ENCODE data around the gene CC2D2B. TPM values are rescaled to one million over a fixed set of nuclear protein-coding genes. Genes with fewer than 3 reads are reported as not detected.

CC2D2B gene
- total RNA-seq, 1 experiment from 2014 or later = not detected

- Mint-ChIP-seq H3K36me3 (ENCODE audit: insufficient read depth, unreplicated experiment) (no peaks in the 10 kb centered on the region), H3K27me3 (ENCODE audit: unreplicated experiment) (no peaks in the 10 kb centered on the region), H3K4me3 (ENCODE audit: low read depth, unreplicated experiment) (no peak overlapping the region), H3K9me3 (ENCODE audit: low read depth, unreplicated experiment) (no peaks in the 10 kb centered on the region), H3K4me1 (ENCODE audit: low read depth, unreplicated experiment) (no peaks in the 10 kb centered on the region), H3K27ac (ENCODE audit: unreplicated experiment) (no peak overlapping the region)
- TF ChIP-seq CTCF (IDR thresholded peaks at IDR 0.05; ENCODE audit: unreplicated experiment) = no peak
- no TSS peak for BruUV-seq (replicated peaks)
- CTCF ChIA-PET = no interaction called here
- intact Hi-C loops (cut with micrococcal nuclease; ENCODE audit: unreplicated experiment) = no loop called here
- no peak for DNase-seq
These were observed 90.5 kb downstream of the CC2D2B start for GRCh38 chr10:95998255-95998784.

GRCh38 chr10:96013956-96014355, 106.2 kb downstream of the CC2D2B start:
- Mint-ChIP-seq H3K27ac (ENCODE audit: unreplicated experiment) (no peak overlapping the region), H3K4me3 (ENCODE audit: low read depth, unreplicated experiment) (no peak overlapping the region), H3K4me1 (ENCODE audit: low read depth, unreplicated experiment) (no peaks in the 10 kb centered on the region), H3K36me3 (ENCODE audit: insufficient read depth, unreplicated experiment) (no peaks in the 10 kb centered on the region), H3K9me3 (ENCODE audit: low read depth, unreplicated experiment) (no peaks in the 10 kb centered on the region), H3K27me3 (ENCODE audit: unreplicated experiment) (peaks cover 16% of the 10 kb centered on the region)
- BruUV-seq (replicated peaks) = no TSS peak
- no peak for DNase-seq
- CTCF ChIA-PET = no interaction called here
- intact Hi-C loops (cut with micrococcal nuclease; ENCODE audit: unreplicated experiment) = no loop called here
- no peak for TF ChIP-seq CTCF (IDR thresholded peaks at IDR 0.05; ENCODE audit: unreplicated experiment)

- CTCF ChIA-PET = interaction anchor here (1.3 kb wide), 1 partner anchor 22 kb away, joined by 3 read pairs; no protein-coding TSS in a partner anchor
- BruUV-seq (replicated peaks) = no TSS peak
- no peak overlapping the region for H3K4me3 Mint-ChIP-seq (ENCODE audit: low read depth, unreplicated experiment)
- no peak for TF ChIP-seq CTCF (IDR thresholded peaks at IDR 0.05; ENCODE audit: unreplicated experiment)
- no peak for DNase-seq
- no peak overlapping the region for H3K27ac Mint-ChIP-seq (ENCODE audit: unreplicated experiment)
- no peaks in the 10 kb centered on the region for H3K9me3 Mint-ChIP-seq (ENCODE audit: low read depth, unreplicated experiment)
- H3K36me3 Mint-ChIP-seq (ENCODE audit: insufficient read depth, unreplicated experiment) = no peaks in the 10 kb centered on the region
- peaks cover 16% of the 10 kb centered on the region for H3K27me3 Mint-ChIP-seq (ENCODE audit: unreplicated experiment)
- H3K4me1 Mint-ChIP-seq (ENCODE audit: low read depth, unreplicated experiment) = no peaks in the 10 kb centered on the region
- intact Hi-C loops (cut with micrococcal nuclease; ENCODE audit: unreplicated experiment) = loop anchor here (5.0 kb wide), 1 partner anchor 323 kb away; no protein-coding TSS in a partner anchor
These were observed 106.8 kb downstream of the CC2D2B start for GRCh38 chr10:96014473-96015102.

GRCh38 chr10:96017191-96017687, 109.5 kb downstream of the CC2D2B start:
- intact Hi-C loops (cut with micrococcal nuclease; ENCODE audit: unreplicated experiment) = loop anchor here (1.0 to 5.0 kb wide), 2 partner anchors 276 to 320 kb away; no protein-coding TSS in a partner anchor
- CTCF ChIA-PET = interaction anchor here (0.5 to 1.1 kb wide), 6 partner anchors 26 to 904 kb away, joined by 3 to 10 read pairs (median 3); partner anchors contain the start of gene CCNJ

More at GRCh38 chr10:96017191-96017687, 109.5 kb downstream of the CC2D2B start:
- Mint-ChIP-seq H3K27me3 (ENCODE audit: unreplicated experiment) (no peaks in the 10 kb centered on the region), H3K36me3 (ENCODE audit: insufficient read depth, unreplicated experiment) (no peaks in the 10 kb centered on the region), H3K9me3 (ENCODE audit: low read depth, unreplicated experiment) (no peaks in the 10 kb centered on the region), H3K27ac (ENCODE audit: unreplicated experiment) (no peak overlapping the region), H3K4me1 (ENCODE audit: low read depth, unreplicated experiment) (no peaks in the 10 kb centered on the region), H3K4me3 (ENCODE audit: low read depth, unreplicated experiment) (no peak overlapping the region)
- BruUV-seq (replicated peaks) = no TSS peak
- peak; percentile 31 for TF ChIP-seq CTCF (IDR thresholded peaks at IDR 0.05; ENCODE audit: unreplicated experiment)
- peak; percentile 40 for DNase-seq

Measured in Calu3 (cell line).